Jurkat, Clone E6-1 (cell line): ENCODE results near the gene CCDC12.
A peak's percentile ranks its signal among the peaks of the same experiment; 100 is the strongest.

ENCODE experiments used
- DNase-seq: peaks from one replicate; pipeline ENCODE4 v3.0.0-alpha.2; 2011; ENCODE audit warnings: low read depth, low spot score
- H3K4me3 ChIP-seq: 2 replicates; pipeline ENCODE4 v1.5.1; 2011; ENCODE audit warnings: mild to moderate bottlenecking, low read length, control low read depth, moderate library complexity

CCDC12 gene

GRCh38 chr3:46931631-46932331 is 44.8 kb downstream of the CCDC12 start:
- H3K4me3 ChIP-seq, result no peak overlapping the region
- no peak for DNase-seq

GRCh38 chr3:46930945-46931403 is 45.6 kb downstream of the CCDC12 start:
- DNase-seq, result no peak
- no peak overlapping the region for H3K4me3 ChIP-seq

GRCh38 chr3:46930166-46930944 is 46.2 kb downstream of the CCDC12 start:
- H3K4me3 ChIP-seq, result no peak overlapping the region
- no peak for DNase-seq

GRCh38 chr3:46929324-46929723 is 47.2 kb downstream of the CCDC12 start:
- H3K4me3 ChIP-seq, result no peak overlapping the region
- DNase-seq, result no peak

- DNase-seq, result peak; percentile 94
- H3K4me3 ChIP-seq, result no peak overlapping the region; the same call in 1 of the 2 replicates
These were observed 48.3 kb downstream of the CCDC12 start for GRCh38 chr3:46928282-46928681.

GRCh38 chr3:46927718-46928073 is 48.8 kb downstream of the CCDC12 start:
- DNase-seq, result no peak
- H3K4me3 ChIP-seq, result peak overlapping the region; percentile 43

GRCh38 chr3:46926871-46927717 is 49.5 kb downstream of the CCDC12 start:
- peak overlapping the region; percentile 43 for H3K4me3 ChIP-seq
- DNase-seq, result peak; percentile 87

- peak overlapping the region; percentile 43 for H3K4me3 ChIP-seq
These were observed 50.1 kb downstream of the CCDC12 start for GRCh38 chr3:46926447-46926846.

GRCh38 chr3:46926039-46926438 is 50.5 kb downstream of the CCDC12 start:
- DNase-seq, result no peak
- H3K4me3 ChIP-seq, result no peak overlapping the region

More at GRCh38 chr3:46926447-46926846, 50.1 kb downstream of the CCDC12 start:
- no peak for DNase-seq

- DNase-seq, result no peak
- no peak overlapping the region for H3K4me3 ChIP-seq
These were observed 51.0 kb downstream of the CCDC12 start for GRCh38 chr3:46925585-46925934.

- no peak overlapping the region for H3K4me3 ChIP-seq
- DNase-seq, result no peak
These were observed 51.5 kb downstream of the CCDC12 start for GRCh38 chr3:46924921-46925584.

- no peak overlapping the region for H3K4me3 ChIP-seq
- peak; percentile 36 for DNase-seq
These were observed 52.8 kb downstream of the CCDC12 start for GRCh38 chr3:46923559-46924350.

GRCh38 chr3:46922871-46923558 is 53.5 kb downstream of the CCDC12 start:
- DNase-seq, result no peak
- H3K4me3 ChIP-seq, result no peak overlapping the region

GRCh38 chr3:46922426-46922825 is 54.1 kb downstream of the CCDC12 start:
- DNase-seq, result no peak
- H3K4me3 ChIP-seq, result no peak overlapping the region

GRCh38 chr3:46921871-46922271 is 54.7 kb downstream of the CCDC12 start:
- no peak for DNase-seq

GRCh38 chr3:46921041-46921440 is 55.5 kb downstream of the CCDC12 start:
- H3K4me3 ChIP-seq, result no peak overlapping the region

More at GRCh38 chr3:46921871-46922271, 54.7 kb downstream of the CCDC12 start:
- no peak overlapping the region for H3K4me3 ChIP-seq

GRCh38 chr3:46918634-46919033 is 57.9 kb downstream of the CCDC12 start:
- no peak overlapping the region for H3K4me3 ChIP-seq
- no peak for DNase-seq

More at GRCh38 chr3:46921041-46921440, 55.5 kb downstream of the CCDC12 start:
- no peak for DNase-seq

GRCh38 chr3:46918202-46918601 is 58.3 kb downstream of the CCDC12 start:
- no peak overlapping the region for H3K4me3 ChIP-seq
- no peak for DNase-seq
